ENCODE data around the gene KIAA1217. TPM values are rescaled to one million over a fixed set of nuclear protein-coding genes. Genes with fewer than 3 reads are reported as not detected.

The KIAA1217 gene, protein sequence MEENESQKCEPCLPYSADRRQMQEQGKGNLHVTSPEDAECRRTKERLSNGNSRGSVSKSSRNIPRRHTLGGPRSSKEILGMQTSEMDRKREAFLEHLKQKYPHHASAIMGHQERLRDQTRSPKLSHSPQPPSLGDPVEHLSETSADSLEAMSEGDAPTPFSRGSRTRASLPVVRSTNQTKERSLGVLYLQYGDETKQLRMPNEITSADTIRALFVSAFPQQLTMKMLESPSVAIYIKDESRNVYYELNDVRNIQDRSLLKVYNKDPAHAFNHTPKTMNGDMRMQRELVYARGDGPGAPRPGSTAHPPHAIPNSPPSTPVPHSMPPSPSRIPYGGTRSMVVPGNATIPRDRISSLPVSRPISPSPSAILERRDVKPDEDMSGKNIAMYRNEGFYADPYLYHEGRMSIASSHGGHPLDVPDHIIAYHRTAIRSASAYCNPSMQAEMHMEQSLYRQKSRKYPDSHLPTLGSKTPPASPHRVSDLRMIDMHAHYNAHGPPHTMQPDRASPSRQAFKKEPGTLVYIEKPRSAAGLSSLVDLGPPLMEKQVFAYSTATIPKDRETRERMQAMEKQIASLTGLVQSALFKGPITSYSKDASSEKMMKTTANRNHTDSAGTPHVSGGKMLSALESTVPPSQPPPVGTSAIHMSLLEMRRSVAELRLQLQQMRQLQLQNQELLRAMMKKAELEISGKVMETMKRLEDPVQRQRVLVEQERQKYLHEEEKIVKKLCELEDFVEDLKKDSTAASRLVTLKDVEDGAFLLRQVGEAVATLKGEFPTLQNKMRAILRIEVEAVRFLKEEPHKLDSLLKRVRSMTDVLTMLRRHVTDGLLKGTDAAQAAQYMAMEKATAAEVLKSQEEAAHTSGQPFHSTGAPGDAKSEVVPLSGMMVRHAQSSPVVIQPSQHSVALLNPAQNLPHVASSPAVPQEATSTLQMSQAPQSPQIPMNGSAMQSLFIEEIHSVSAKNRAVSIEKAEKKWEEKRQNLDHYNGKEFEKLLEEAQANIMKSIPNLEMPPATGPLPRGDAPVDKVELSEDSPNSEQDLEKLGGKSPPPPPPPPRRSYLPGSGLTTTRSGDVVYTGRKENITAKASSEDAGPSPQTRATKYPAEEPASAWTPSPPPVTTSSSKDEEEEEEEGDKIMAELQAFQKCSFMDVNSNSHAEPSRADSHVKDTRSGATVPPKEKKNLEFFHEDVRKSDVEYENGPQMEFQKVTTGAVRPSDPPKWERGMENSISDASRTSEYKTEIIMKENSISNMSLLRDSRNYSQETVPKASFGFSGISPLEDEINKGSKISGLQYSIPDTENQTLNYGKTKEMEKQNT (N-terminal part only)
- polyA plus RNA-seq (2013) = 125 TPM in 2 replicates

DNA sequence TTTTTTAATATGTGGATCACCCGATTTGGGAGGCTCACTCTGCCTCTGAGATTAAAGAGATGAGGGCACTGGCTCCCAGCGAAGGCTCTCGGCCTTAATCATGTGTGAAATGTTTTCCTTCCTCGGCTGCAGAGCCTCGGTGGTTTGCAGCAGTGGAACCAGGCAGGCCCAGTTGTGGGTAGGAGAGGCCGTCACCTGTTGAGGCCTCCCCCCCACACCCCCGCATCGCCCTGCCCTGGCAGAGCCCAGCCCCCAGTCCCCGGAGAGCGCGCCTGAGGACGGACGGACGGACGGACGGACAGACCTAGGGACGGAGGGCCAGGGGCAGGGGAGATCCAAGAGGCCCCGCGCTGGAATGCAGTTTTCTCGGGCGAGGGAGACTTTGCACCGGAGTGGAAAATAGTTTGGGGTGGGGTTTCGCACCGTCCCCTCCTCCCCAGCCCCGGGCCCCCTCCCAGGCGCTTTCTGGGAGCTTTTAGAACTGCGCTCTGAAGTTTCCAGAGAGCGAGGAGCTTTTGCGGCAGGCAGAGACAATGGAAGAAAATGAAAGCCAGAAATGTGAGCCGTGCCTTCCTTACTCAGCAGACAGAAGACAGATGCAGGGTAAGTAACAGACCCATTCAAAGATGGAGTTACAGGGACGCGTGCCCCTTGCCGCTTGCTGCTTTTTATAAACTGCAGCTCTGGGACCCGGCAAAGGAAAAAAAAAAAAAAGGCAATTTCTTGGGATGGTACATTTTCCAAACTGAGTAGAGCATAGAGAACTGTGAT lies at the start of gene KIAA1217:
Gene KIAA1217, plus strand, starts transcription at position 478 of the 771 bp plus-strand sequence. Its CDS starts 56 bp downstream, at position 534.
- peak within 1 kb of the TSS; percentile 98 for H3K27ac ChIP-seq (ENCODE audit: low read depth, low read length)
- no CpG with 5 or more reads among the region's 34 CpGs for WGBS (ENCODE audit: extremely low coverage, insufficient coverage, insufficient read length)
- H3K36me3 ChIP-seq (ENCODE audit: control insufficient read depth in 1 of 2, insufficient read depth in 2 of 2, low read length in 2 of 2) = no peaks in the 10 kb centered on the region
- H2AK5ac ChIP-seq (ENCODE audit: low read length) = no peak within 1 kb of the TSS
- H3K27me3 ChIP-seq (ENCODE audit: insufficient read depth, low read length) = no peaks in the 10 kb centered on the region
- H3K4me3 ChIP-seq (ENCODE audit: low read depth, low read length) = peak within 1 kb of the TSS; percentile 60
- H2AFZ ChIP-seq (ENCODE audit: insufficient read depth, low read length, poor library complexity) = peak within 1 kb of the TSS; percentile 52
- H3K79me1 ChIP-seq (ENCODE audit: low read length) = peaks cover 30% of the 10 kb centered on the region
- peak within 1 kb of the TSS; percentile 73 for H3K14ac ChIP-seq (ENCODE audit: low read length)
- H2BK5ac ChIP-seq (ENCODE audit: low read depth, low read length, poor library complexity) = peak within 1 kb of the TSS; percentile 88
- H2BK12ac ChIP-seq (ENCODE audit: low read length) = peak within 1 kb of the TSS; percentile 79
- H3K4ac ChIP-seq (ENCODE audit: low read depth, low read length) = peak within 1 kb of the TSS; percentile 75
- H3K79me2 ChIP-seq (ENCODE audit: control insufficient read depth, insufficient read depth, low read length, poor library complexity) = peaks cover 10% of the 10 kb centered on the region
- H3K4me2 ChIP-seq (ENCODE audit: low read length) = peak within 1 kb of the TSS; percentile 63
- H3K4me1 ChIP-seq (ENCODE audit: control insufficient read depth in 1 of 2, insufficient read depth in 2 of 2, low read length in 2 of 2) = peaks cover 12 to 22% of the 10 kb centered on the region in 2 experiments
- peak within 1 kb of the TSS; percentile 78 for H3K9ac ChIP-seq (ENCODE audit: low read length)
- peak within 1 kb of the TSS; percentile 26 for H4K12ac ChIP-seq (ENCODE audit: low read depth, low read length)
- no peak within 1 kb of the TSS for H3K23ac ChIP-seq (ENCODE audit: low read length)
- DNase-seq = peak; percentile 4 to 42
- H3K18ac ChIP-seq (ENCODE audit: low read length) = peak within 1 kb of the TSS; percentile 87
- H3K9me3 ChIP-seq (ENCODE audit: insufficient read depth, low read depth, low read length) = no peaks in the 10 kb centered on the region
- peak within 1 kb of the TSS; percentile 71 for H4K8ac ChIP-seq (ENCODE audit: low read depth, low read length)
- peak within 1 kb of the TSS; percentile 97 for H4K91ac ChIP-seq (ENCODE audit: low read depth, low read length)
- H2BK120ac ChIP-seq (ENCODE audit: insufficient read depth, low read length, poor library complexity) = peak within 1 kb of the TSS; percentile 95

DNA sequence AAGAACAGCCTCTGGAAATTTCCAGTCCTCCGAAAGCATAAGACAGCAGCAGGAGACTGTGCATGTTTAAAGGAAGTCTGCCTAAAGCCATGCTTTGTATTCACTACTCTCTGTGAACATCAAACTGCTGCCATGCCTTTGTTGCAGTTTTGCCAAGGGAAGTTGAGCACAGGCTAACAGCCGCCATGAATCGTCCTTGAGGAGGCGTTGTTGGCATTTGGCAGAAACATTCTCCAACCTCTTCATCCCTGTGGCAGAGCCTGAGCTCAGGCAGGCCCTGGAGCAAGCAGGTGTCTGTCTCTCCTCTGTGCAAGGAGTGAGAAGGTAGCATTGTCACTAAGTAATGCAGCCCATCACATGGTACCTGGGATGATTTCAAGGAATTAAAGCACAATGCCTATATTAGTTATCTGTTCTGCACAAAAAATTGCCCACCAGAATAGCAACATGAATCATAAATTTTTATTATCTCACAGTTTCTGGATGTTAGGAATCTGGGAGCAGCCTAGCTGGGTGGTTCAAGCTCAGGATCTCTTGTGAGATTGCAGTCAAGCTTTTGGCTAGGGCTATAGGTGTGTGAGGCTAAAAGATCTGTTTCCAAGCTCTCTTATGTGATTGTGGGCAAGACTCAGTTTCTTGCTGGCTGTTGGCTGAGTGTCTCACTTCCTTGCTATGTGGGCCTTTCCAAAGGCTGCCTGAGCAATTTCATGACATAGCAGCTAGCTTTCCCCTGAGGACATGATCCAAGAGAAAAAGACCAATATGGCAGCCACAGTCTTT lies 46.5 kb upstream of the KIAA1217 start:
- no peak overlapping the region for H3K4me2 ChIP-seq (ENCODE audit: low read length)
- H3K36me3 ChIP-seq (ENCODE audit: control insufficient read depth in 1 of 2, insufficient read depth in 2 of 2, low read length in 2 of 2) = no peaks in the 10 kb centered on the region
- no peak overlapping the region for H3K9ac ChIP-seq (ENCODE audit: low read length)
- H2AFZ ChIP-seq (ENCODE audit: insufficient read depth, low read length, poor library complexity) = no peak overlapping the region
- H2BK12ac ChIP-seq (ENCODE audit: low read length) = no peak overlapping the region
- H3K18ac ChIP-seq (ENCODE audit: low read length) = no peak overlapping the region
- no peak overlapping the region for H3K4ac ChIP-seq (ENCODE audit: low read depth, low read length)
- no peak overlapping the region for H3K23ac ChIP-seq (ENCODE audit: low read length)
- H3K27ac ChIP-seq (ENCODE audit: low read depth, low read length) = no peak overlapping the region
- DNase-seq = no peak
- no peaks in the 10 kb centered on the region for H3K79me2 ChIP-seq (ENCODE audit: control insufficient read depth, insufficient read depth, low read length, poor library complexity)
- no peaks in the 10 kb centered on the region for H3K27me3 ChIP-seq (ENCODE audit: insufficient read depth, low read length)
- H4K12ac ChIP-seq (ENCODE audit: low read depth, low read length) = no peak overlapping the region
- no CpG with 5 or more reads among the region's 4 CpGs for WGBS (ENCODE audit: extremely low coverage, insufficient coverage, insufficient read length)
- no peak overlapping the region for H2BK5ac ChIP-seq (ENCODE audit: low read depth, low read length, poor library complexity)
- no peaks in the 10 kb centered on the region for H3K79me1 ChIP-seq (ENCODE audit: low read length)
- no peak overlapping the region for H4K91ac ChIP-seq (ENCODE audit: low read depth, low read length)
- no peaks in the 10 kb centered on the region for H3K4me1 ChIP-seq (ENCODE audit: control insufficient read depth in 1 of 2, insufficient read depth in 2 of 2, low read length in 2 of 2)
- no peak overlapping the region for H2AK5ac ChIP-seq (ENCODE audit: low read length)
- H3K9me3 ChIP-seq (ENCODE audit: insufficient read depth, low read depth, low read length) = no peaks in the 10 kb centered on the region
- no peak overlapping the region for H3K4me3 ChIP-seq (ENCODE audit: low read depth, low read length)
- no peak overlapping the region for H2BK120ac ChIP-seq (ENCODE audit: insufficient read depth, low read length, poor library complexity)
- H4K8ac ChIP-seq (ENCODE audit: low read depth, low read length) = no peak overlapping the region
- H3K14ac ChIP-seq (ENCODE audit: low read length) = no peak overlapping the region

DNA sequence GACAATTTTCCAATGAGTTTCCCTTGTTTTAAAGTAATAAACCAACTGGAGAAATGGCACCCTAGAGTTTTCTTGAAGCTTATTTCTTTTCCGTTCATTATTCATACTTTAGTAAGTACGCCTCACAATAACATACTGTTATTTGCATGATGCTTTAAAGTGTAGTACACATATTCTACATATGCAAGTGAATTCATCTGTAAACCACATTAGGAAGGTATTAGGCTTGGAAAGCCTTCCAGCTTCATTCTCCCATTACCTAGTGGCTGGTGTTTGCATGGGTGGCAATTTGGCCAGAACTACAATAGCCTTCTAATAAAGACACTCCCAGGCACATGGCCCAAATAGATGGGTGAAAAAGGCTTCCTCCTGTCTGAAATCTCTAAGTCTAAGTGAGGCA lies 45.5 kb upstream of the KIAA1217 start:
- no peak overlapping the region for H3K4ac ChIP-seq (ENCODE audit: low read depth, low read length)
- H4K91ac ChIP-seq (ENCODE audit: low read depth, low read length) = no peak overlapping the region
- H3K9me3 ChIP-seq (ENCODE audit: insufficient read depth, low read depth, low read length) = no peaks in the 10 kb centered on the region
- no peak overlapping the region for H4K8ac ChIP-seq (ENCODE audit: low read depth, low read length)
- no peak overlapping the region for H2BK120ac ChIP-seq (ENCODE audit: insufficient read depth, low read length, poor library complexity)
- H3K14ac ChIP-seq (ENCODE audit: low read length) = no peak overlapping the region
- no peak overlapping the region for H3K27ac ChIP-seq (ENCODE audit: low read depth, low read length)
- H3K27me3 ChIP-seq (ENCODE audit: insufficient read depth, low read length) = no peaks in the 10 kb centered on the region
- no peak for DNase-seq
- H3K4me3 ChIP-seq (ENCODE audit: low read depth, low read length) = no peak overlapping the region
- no peak overlapping the region for H2BK12ac ChIP-seq (ENCODE audit: low read length)
- H4K12ac ChIP-seq (ENCODE audit: low read depth, low read length) = no peak overlapping the region
- no peak overlapping the region for H2AFZ ChIP-seq (ENCODE audit: insufficient read depth, low read length, poor library complexity)
- WGBS (ENCODE audit: extremely low coverage, insufficient coverage, insufficient read length) = no CpG with 5 or more reads among the region's 2 CpGs
- no peaks in the 10 kb centered on the region for H3K79me1 ChIP-seq (ENCODE audit: low read length)
- no peaks in the 10 kb centered on the region for H3K36me3 ChIP-seq (ENCODE audit: control insufficient read depth in 1 of 2, insufficient read depth in 2 of 2, low read length in 2 of 2)
- H3K79me2 ChIP-seq (ENCODE audit: control insufficient read depth, insufficient read depth, low read length, poor library complexity) = no peaks in the 10 kb centered on the region
- no peak overlapping the region for H3K4me2 ChIP-seq (ENCODE audit: low read length)
- H3K18ac ChIP-seq (ENCODE audit: low read length) = no peak overlapping the region
- no peak overlapping the region for H3K9ac ChIP-seq (ENCODE audit: low read length)
- H3K4me1 ChIP-seq (ENCODE audit: control insufficient read depth in 1 of 2, insufficient read depth in 2 of 2, low read length in 2 of 2) = no peaks in the 10 kb centered on the region
- no peak overlapping the region for H3K23ac ChIP-seq (ENCODE audit: low read length)
- H2AK5ac ChIP-seq (ENCODE audit: low read length) = no peak overlapping the region
- no peak overlapping the region for H2BK5ac ChIP-seq (ENCODE audit: low read depth, low read length, poor library complexity)
